Activated CD4-positive, alpha-beta T cell treated with anti-CD3 and anti-CD28 coated beads, Interleukin-2, amount 50 U/mL, for 1 hour (primary cell): Measurements from ENCODE around the gene WBP11.
"Not testable (repeated sequence)": the region's sequence is repeated elsewhere in the genome, so short reads cannot be mapped to it uniquely, and the experiment has no call there.

Experiments used
- DNase-seq: peaks from one replicate; pipeline ENCODE4 v3.0.0-alpha.2; 2020

The WBP11 gene

GRCh38 chr12:14770496-14771461 lies 32.5 kb downstream of the WBP11 start:
- DNase-seq = peak; percentile 96

- peak; percentile 86 for DNase-seq
Observed at GRCh38 chr12:14769969-14770495, 33.2 kb downstream of the WBP11 start.

GRCh38 chr12:14769466-14769968 lies 33.8 kb downstream of the WBP11 start:
- no peak for DNase-seq

GRCh38 chr12:14768823-14769405 lies 34.4 kb downstream of the WBP11 start:
- DNase-seq = peak; percentile 11

- DNase-seq = no peak
Observed at GRCh38 chr12:14767617-14768016, 35.7 kb downstream of the WBP11 start.

GRCh38 chr12:14766649-14767215 lies 36.5 kb downstream of the WBP11 start:
- DNase-seq = no peak

- DNase-seq = not testable (repeated sequence)
Observed at GRCh38 chr12:14766020-14766419, 37.3 kb downstream of the WBP11 start.

- DNase-seq = no peak
Observed at GRCh38 chr12:14765398-14765797, 37.9 kb downstream of the WBP11 start.

GRCh38 chr12:14759711-14760280 lies 43.5 kb downstream of the WBP11 start:
- DNase-seq = not testable (repeated sequence)

- DNase-seq = no peak
Observed at GRCh38 chr12:14756334-14757143, 46.7 kb downstream of the WBP11 start.

GRCh38 chr12:14751986-14752385 lies 51.3 kb downstream of the WBP11 start:
- DNase-seq = no peak

- no peak for DNase-seq
Observed at GRCh38 chr12:14743061-14743460, 60.2 kb downstream of the WBP11 start.

GRCh38 chr12:14741942-14742341 lies 61.3 kb downstream of the WBP11 start:
- DNase-seq = no peak

GRCh38 chr12:14741153-14741552 lies 62.1 kb downstream of the WBP11 start:
- no peak for DNase-seq

GRCh38 chr12:14736441-14736840 lies 66.8 kb downstream of the WBP11 start:
- not testable (repeated sequence) for DNase-seq
